Measurements from ENCODE around the gene AK9. TPM values are rescaled to one million over a fixed set of nuclear protein-coding genes. Genes with fewer than 3 reads are reported as not detected.

Gene AK9
- total and polyA plus RNA-seq, 2 of the 8 experiments (the other 6 are each of a cell fraction or from before 2014, with no cell fraction given) = 1.8 to 2.2 TPM

GRCh38 chr6:109740787-109741186, 49.8 kb upstream of the AK9 start:
- FAIRE-seq (no peak), DNase-seq (ENCODE audit: low read depth in 1 of 2, low spot score in 2 of 2) (no peak)
- Histone ChIP-seq H2BK20ac (ENCODE audit: low read length) (no peak overlapping the region), H3K9me3 (ENCODE audit: insufficient read depth in 2 of 2, low read depth in 1 of 2, low read length in 1 of 2) (no peaks in the 10 kb centered on the region), H3K23me2 (ENCODE audit: low read depth, low read length) (no peaks in the 10 kb centered on the region), H3K36me3 (ENCODE audit: control insufficient read depth in 2 of 4, insufficient read depth in 4 of 4, low read length in 3 of 4) (peaks cover 0 to 7% (median 0%) of the 10 kb centered on the region in 4 experiments; a peak in 3 of 8 replicates), H2BK120ac (replicated peaks; ENCODE audit: low read depth, low read length) (no peak overlapping the region), H3K27me3 (replicated peaks in 1 of 4; ENCODE audit: control insufficient read depth in 3 of 4, extremely low read depth in 1 of 4, insufficient read depth in 3 of 4, low read length in 3 of 4) (peaks cover 0 to 1% (median 0%) of the 10 kb centered on the region in 4 experiments; a peak in 1 of 7 replicates), H3K79me1 (ENCODE audit: low read depth, low read length) (no peaks in the 10 kb centered on the region), H3K4me1 (replicated peaks in 1 of 4; ENCODE audit: control insufficient read depth in 3 of 4, insufficient read depth in 4 of 4, low read length in 3 of 4) (peaks cover 4 to 12% (median 9%) of the 10 kb centered on the region in 4 experiments; a peak in 6 of 7 replicates), H4K5ac (ENCODE audit: insufficient read length, low read depth, low read length) (no peak overlapping the region), H3K79me2 (ENCODE audit: control insufficient read depth in 1 of 2, insufficient read depth in 2 of 2, low read length in 2 of 2) (no peaks in the 10 kb centered on the region), H2AFZ (ENCODE audit: low read length) (no peak overlapping the region), H4K8ac (ENCODE audit: extremely low read depth, insufficient read depth, low read length) (no peak overlapping the region), H3K18ac (ENCODE audit: extremely low read depth, low read length) (no peak overlapping the region), H2BK15ac (ENCODE audit: low read length) (no peak overlapping the region), H2BK5ac (ENCODE audit: low read depth, low read length) (no peak overlapping the region), H3K4ac (replicated peaks; ENCODE audit: insufficient read length, low read depth, low read length) (no peak overlapping the region), H3K56ac (replicated peaks; ENCODE audit: insufficient read length, low read depth, low read length) (no peak overlapping the region), H3K27ac (ENCODE audit: low read depth, low read length) (no peak overlapping the region), H2AK5ac (ENCODE audit: low read depth, low read length) (no peak overlapping the region), H2BK12ac (ENCODE audit: low read depth, low read length) (no peak overlapping the region), H4K91ac (replicated peaks; ENCODE audit: insufficient read length, low read length) (no peak overlapping the region), H3K14ac (ENCODE audit: insufficient read length) (no peak overlapping the region), H4K20me1 (replicated peaks in 1 of 2; ENCODE audit: control insufficient read depth in 1 of 2, insufficient read depth in 2 of 2, low read length in 2 of 2) (no peaks in the 10 kb centered on the region), H3K9ac (replicated peaks in 1 of 4; ENCODE audit: extremely low read depth in 1 of 4, low read depth in 3 of 4, low read length in 3 of 4) (no peak overlapping the region), H3K4me3 (ENCODE audit: extremely low read depth in 1 of 4, insufficient read depth in 2 of 4, low read depth in 3 of 4, low read length in 4 of 4) (no peak overlapping the region), H3K23ac (ENCODE audit: insufficient read length) (no peak overlapping the region), H3K4me2 (ENCODE audit: insufficient read depth in 1 of 2, low read depth in 2 of 2, low read length in 2 of 2) (no peak overlapping the region)
- POLR2A ChIA-PET (ENCODE audit: partially characterized antibody) = no interaction called here
- CTCF ChIA-PET (ENCODE audit: partially characterized antibody) = interaction anchor here (0.7 to 1.5 kb wide), 3 partner anchors 40 to 55 kb away, joined by 3 to 5 read pairs (median 3); no protein-coding TSS in a partner anchor
- WGBS, 2 experiments (ENCODE audit: extremely low coverage in 1 of 2, insufficient coverage in 1 of 2, insufficient read length in 1 of 2, insufficient replicate concordance in 2 of 2, low coverage in 1 of 2, low lambda C conversion rate in 2 of 2, missing lambda C conversion rate in 1 of 2) = 84% methylated on average over 7 of the region's 7 CpGs; no CpG with 5 or more reads in 1 of the 2 experiments
- TF ChIP-seq FOSL1 (IDR thresholded peaks at IDR 0.05; ENCODE audit: insufficient read depth, low read depth, low read length) (no peak), TBP (IDR thresholded peaks at IDR 0.05; ENCODE audit: low read depth, low read length) (no peak), JUN (IDR thresholded peaks at IDR 0.05; ENCODE audit: low read depth, low read length) (no peak), PHF8 (conservative IDR thresholded peaks at IDR 0.05; ENCODE audit: low read depth, low read length) (no peak), RAD21 (IDR thresholded peaks at IDR 0.05 in 1 of 2, conservative IDR thresholded peaks at IDR 0.05 in 1 of 2; ENCODE audit: low read depth in 2 of 2, low read length in 2 of 2) (no peak)
- TF ChIP-seq, protein P1, sequence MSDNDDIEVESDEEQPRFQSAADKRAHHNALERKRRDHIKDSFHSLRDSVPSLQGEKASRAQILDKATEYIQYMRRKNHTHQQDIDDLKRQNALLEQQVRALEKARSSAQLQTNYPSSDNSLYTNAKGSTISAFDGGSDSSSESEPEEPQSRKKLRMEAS (IDR thresholded peaks at IDR 0.05) = no peak
- TF ChIP-seq, protein P2, sequence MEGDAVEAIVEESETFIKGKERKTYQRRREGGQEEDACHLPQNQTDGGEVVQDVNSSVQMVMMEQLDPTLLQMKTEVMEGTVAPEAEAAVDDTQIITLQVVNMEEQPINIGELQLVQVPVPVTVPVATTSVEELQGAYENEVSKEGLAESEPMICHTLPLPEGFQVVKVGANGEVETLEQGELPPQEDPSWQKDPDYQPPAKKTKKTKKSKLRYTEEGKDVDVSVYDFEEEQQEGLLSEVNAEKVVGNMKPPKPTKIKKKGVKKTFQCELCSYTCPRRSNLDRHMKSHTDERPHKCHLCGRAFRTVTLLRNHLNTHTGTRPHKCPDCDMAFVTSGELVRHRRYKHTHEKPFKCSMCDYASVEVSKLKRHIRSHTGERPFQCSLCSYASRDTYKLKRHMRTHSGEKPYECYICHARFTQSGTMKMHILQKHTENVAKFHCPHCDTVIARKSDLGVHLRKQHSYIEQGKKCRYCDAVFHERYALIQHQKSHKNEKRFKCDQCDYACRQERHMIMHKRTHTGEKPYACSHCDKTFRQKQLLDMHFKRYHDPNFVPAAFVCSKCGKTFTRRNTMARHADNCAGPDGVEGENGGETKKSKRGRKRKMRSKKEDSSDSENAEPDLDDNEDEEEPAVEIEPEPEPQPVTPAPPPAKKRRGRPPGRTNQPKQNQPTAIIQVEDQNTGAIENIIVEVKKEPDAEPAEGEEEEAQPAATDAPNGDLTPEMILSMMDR (IDR thresholded peaks at IDR 0.05; ENCODE audit: control extremely low read depth in 1 of 3, insufficient read depth in 1 of 3, low read depth in 1 of 3, low read length in 3 of 3) = no peak
